ENCODE data around the gene DENND1B. TPM values are rescaled to one million over a fixed set of nuclear protein-coding genes. Genes with fewer than 3 reads are reported as not detected.

Gene DENND1B
- total and polyA plus RNA-seq, 9 of the 15 experiments (the other 6 are each of a cell fraction or from before 2014, with no cell fraction given) = 2.1 to 12.1 (median 7.5) TPM

DNA sequence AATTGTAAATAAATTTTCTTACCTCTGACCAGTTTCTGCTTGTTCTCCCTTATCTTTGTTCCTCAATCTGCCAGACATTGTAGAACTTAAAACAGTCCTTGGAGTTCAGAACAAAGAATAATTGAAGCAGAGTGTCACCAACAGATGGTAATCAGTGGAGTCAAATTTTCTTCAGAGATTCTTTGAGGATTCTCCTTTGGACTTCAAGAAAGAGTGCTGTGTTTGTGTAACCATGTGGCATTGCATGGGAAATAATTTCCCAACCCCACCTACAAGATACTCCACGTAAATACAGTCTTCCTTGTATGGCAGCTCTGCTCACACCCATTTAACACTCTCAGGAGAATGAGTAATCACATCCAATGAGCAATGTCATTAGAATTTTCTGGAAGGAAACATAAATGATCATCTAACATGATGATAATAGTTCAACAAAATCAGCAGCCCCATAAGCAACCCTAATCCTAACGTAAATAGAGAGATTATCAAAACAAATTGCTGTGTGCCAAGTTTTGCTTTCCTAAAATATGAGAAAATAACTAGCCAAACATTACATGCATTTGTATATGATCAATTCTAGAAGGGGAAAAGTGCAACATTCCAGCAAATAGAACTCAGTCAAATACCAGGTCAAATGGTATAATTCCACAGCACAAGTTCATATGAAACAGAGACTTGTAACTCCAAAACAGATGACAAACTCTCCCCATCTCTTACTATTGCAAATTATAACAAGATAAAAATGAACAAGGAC, 6.9 kb upstream of the DENND1B start (continued):
- no peak for TF ChIP-seq ZNF639 (CRISPR knock-in tag; conservative IDR thresholded peaks at IDR 0.05 in 1 of 2, IDR thresholded peaks at IDR 0.05 in 1 of 2)
- TF ChIP-seq SOX6 (IDR thresholded peaks at IDR 0.05) = peak; percentile 95
- no peak for TF ChIP-seq BRD4 (IDR thresholded peaks at IDR 0.05)
- no peak for TF ChIP-seq CBX2 (IDR thresholded peaks at IDR 0.05; ENCODE audit: insufficient read depth, low read length, poor library complexity, severe bottlenecking)
- no peak for TF ChIP-seq ARID3A (IDR thresholded peaks at IDR 0.05; ENCODE audit: borderline replicate concordance, low read depth, low read length)
- no peak for TF ChIP-seq ZNF398 (CRISPR knock-in tag; IDR thresholded peaks at IDR 0.05)
- TF ChIP-seq ZNF175 (CRISPR knock-in tag; IDR thresholded peaks at IDR 0.05; ENCODE audit: low read depth) = no peak
- TF ChIP-seq, protein P1, sequence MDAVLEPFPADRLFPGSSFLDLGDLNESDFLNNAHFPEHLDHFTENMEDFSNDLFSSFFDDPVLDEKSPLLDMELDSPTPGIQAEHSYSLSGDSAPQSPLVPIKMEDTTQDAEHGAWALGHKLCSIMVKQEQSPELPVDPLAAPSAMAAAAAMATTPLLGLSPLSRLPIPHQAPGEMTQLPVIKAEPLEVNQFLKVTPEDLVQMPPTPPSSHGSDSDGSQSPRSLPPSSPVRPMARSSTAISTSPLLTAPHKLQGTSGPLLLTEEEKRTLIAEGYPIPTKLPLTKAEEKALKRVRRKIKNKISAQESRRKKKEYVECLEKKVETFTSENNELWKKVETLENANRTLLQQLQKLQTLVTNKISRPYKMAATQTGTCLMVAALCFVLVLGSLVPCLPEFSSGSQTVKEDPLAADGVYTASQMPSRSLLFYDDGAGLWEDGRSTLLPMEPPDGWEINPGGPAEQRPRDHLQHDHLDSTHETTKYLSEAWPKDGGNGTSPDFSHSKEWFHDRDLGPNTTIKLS (IDR thresholded peaks at IDR 0.05; ENCODE audit: borderline replicate concordance, low read depth) = no peak
- no peak for TF ChIP-seq HNRNPUL1 (IDR thresholded peaks at IDR 0.05; ENCODE audit: low read length)
- no peak for TF ChIP-seq RREB1 (CRISPR knock-in tag; IDR thresholded peaks at IDR 0.05)
- TF ChIP-seq NR1H2 (CRISPR knock-in tag; IDR thresholded peaks at IDR 0.05) = no peak
- no peak for TF ChIP-seq ZNF263 (CRISPR knock-in tag; IDR thresholded peaks at IDR 0.05; ENCODE audit: borderline replicate concordance)
- no peak for TF ChIP-seq ETV1 (tag; conservative IDR thresholded peaks at IDR 0.05; ENCODE audit: low read depth)
